OCI-LY3 (cell line): Measurements from ENCODE around the gene NIPAL3.

ENCODE experiments used
- H2AFZ ChIP-seq: fragments of 200-600, 300-600 bp; shearing (Covaris generic); 2 replicates; pipeline ENCODE4 v1.6.0; 2014; ENCODE audit warnings: antibody characterized with exemption, low read depth, low read length
- H3K27ac ChIP-seq: fragments of 200-600, 300-600 bp; sonication (generic); 2 replicates; pipeline ENCODE4 v1.5.1; 2014; ENCODE audit warnings: mild to moderate bottlenecking, low read length, moderate library complexity, mixed read lengths
- H3K27me3 ChIP-seq: fragments of 200-600, 300-600 bp; sonication (generic); 2 replicates; pipeline ENCODE4 v1.6.1; 2014; ENCODE audit warnings: low read depth, low read length, mixed read lengths
- H3K36me3 ChIP-seq: fragments of 200-600, 300-600 bp; sonication (generic); replicated peaks from 2 replicates; pipeline ENCODE3; 2014; ENCODE audit warnings: low read depth, low read length, mixed read lengths
- H3K4me1 ChIP-seq: fragments of 300-600, 200-600 bp; sonication (generic); 2 replicates; pipeline ENCODE4 v1.6.1; 2014; ENCODE audit warnings: low read length, mixed read lengths
- H3K4me2 ChIP-seq: fragments of 200-600, 300-600 bp; sonication (generic); 2 replicates; pipeline ENCODE4 v1.6.1; 2014; ENCODE audit warnings: low read length, mixed read lengths
- H3K4me3 ChIP-seq: fragments of 300-600, 200-600 bp; sonication (generic); 2 replicates; pipeline ENCODE4 v1.5.1; 2014; ENCODE audit warnings: antibody characterized with exemption, mild to moderate bottlenecking, low read length, moderate library complexity
- H3K79me2 ChIP-seq: fragments of 300-600, 200-600 bp; shearing (Covaris generic); 2 replicates; pipeline ENCODE4 v1.6.1; 2014; ENCODE audit warnings: mild to moderate bottlenecking, low read length, mixed read lengths
- H3K9ac ChIP-seq: fragments of 300-600, 200-600 bp; shearing (Covaris generic); 2 replicates; pipeline ENCODE4 v1.6.0; 2014; ENCODE audit warnings: mild to moderate bottlenecking, low read length, moderate library complexity
- H3K9me3 ChIP-seq: fragments of 200-600, 300-600 bp; shearing (Covaris generic); 2 replicates; pipeline ENCODE4 v1.6.1; 2014; ENCODE audit warnings: low read length, mixed read lengths; ENCODE audit not compliant: insufficient read depth
- H4K20me1 ChIP-seq: fragments of 200-600, 300-600 bp; sonication (generic); 2 replicates; pipeline ENCODE4 v1.6.1; 2016; ENCODE audit warnings: low read length, mixed read lengths; ENCODE audit not compliant: insufficient read depth
- EZH2phosphoT487 ChIP-seq: fragments of 200-600 bp; shearing (Covaris generic); IDR thresholded peaks from 2 replicates; pipeline ENCODE4 v1.6.1; 2018; ENCODE audit warnings: antibody characterized with exemption, mixed run types, low read depth
- TF ChIP-seq, protein P1 (sequence below): fragments of 200-600, 300-600 bp; sonication (generic); IDR thresholded peaks from 2 replicates; pipeline ENCODE4 v1.5.1; 2014; ENCODE audit warnings: antibody characterized with exemption, low read length, low read depth

NIPAL3 gene

DNA sequence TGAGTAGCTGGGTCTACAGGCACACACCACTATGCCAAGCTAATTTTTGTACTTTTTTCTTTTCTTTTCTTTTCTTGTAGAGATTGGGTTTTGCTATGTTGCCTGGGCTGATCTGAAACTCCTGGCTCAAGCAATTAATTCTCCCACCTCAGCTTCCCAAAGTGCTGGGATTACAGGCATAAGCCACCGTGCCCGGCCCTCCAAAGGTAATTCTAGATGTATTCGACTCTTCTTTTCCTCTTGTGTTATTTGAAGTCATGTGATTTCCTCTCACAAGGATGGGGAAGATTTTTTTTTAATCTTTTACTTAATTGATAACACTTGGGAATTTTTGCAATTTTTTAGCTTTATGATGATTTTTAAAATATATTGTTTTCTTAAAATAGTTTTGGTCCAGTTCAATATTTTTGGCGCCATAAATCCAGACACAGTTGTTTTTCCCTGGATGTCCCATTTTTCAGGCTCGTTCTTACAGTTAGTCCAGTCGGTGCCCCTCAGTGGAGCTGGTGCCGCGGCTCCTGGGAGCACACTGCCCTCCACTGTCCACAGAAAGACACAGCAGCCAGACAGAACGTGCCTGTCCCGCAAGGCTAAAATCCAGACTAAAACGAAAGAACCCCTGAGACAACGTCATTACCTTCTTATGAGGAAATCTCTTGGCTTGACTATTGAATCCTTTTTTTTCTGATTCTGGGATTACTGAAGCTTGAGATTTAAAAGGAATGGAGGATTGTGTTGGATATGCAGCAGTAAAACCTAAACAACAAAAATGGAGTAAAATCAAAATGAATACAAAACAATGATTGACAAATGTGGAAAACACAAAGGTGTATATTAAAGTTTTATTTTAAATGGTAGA is 24.4 kb upstream of the NIPAL3 start:
- peak overlapping the region; percentile 83 for H3K4me2 ChIP-seq
- H4K20me1 ChIP-seq, result no peaks in the 10 kb centered on the region
- peak overlapping the region; percentile 66 for H3K4me3 ChIP-seq
- TF ChIP-seq, protein P1, sequence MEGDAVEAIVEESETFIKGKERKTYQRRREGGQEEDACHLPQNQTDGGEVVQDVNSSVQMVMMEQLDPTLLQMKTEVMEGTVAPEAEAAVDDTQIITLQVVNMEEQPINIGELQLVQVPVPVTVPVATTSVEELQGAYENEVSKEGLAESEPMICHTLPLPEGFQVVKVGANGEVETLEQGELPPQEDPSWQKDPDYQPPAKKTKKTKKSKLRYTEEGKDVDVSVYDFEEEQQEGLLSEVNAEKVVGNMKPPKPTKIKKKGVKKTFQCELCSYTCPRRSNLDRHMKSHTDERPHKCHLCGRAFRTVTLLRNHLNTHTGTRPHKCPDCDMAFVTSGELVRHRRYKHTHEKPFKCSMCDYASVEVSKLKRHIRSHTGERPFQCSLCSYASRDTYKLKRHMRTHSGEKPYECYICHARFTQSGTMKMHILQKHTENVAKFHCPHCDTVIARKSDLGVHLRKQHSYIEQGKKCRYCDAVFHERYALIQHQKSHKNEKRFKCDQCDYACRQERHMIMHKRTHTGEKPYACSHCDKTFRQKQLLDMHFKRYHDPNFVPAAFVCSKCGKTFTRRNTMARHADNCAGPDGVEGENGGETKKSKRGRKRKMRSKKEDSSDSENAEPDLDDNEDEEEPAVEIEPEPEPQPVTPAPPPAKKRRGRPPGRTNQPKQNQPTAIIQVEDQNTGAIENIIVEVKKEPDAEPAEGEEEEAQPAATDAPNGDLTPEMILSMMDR, result peak; percentile 85
- no peak for TF ChIP-seq EZH2phosphoT487
- H3K9ac ChIP-seq, result peak overlapping the region; percentile 87
- 0 out of 2 replicates have a peak overlapping the region, but pooled peaks have one; percentile 6 for H2AFZ ChIP-seq
- no peaks in the 10 kb centered on the region for H3K9me3 ChIP-seq
- H3K27ac ChIP-seq, result peak overlapping the region; percentile 98
- no peaks in the 10 kb centered on the region for H3K79me2 ChIP-seq
- peaks cover 13% of the 10 kb centered on the region for H3K36me3 ChIP-seq
- H3K4me1 ChIP-seq, result peaks cover 73% of the 10 kb centered on the region
- H3K27me3 ChIP-seq, result no peaks in the 10 kb centered on the region

DNA sequence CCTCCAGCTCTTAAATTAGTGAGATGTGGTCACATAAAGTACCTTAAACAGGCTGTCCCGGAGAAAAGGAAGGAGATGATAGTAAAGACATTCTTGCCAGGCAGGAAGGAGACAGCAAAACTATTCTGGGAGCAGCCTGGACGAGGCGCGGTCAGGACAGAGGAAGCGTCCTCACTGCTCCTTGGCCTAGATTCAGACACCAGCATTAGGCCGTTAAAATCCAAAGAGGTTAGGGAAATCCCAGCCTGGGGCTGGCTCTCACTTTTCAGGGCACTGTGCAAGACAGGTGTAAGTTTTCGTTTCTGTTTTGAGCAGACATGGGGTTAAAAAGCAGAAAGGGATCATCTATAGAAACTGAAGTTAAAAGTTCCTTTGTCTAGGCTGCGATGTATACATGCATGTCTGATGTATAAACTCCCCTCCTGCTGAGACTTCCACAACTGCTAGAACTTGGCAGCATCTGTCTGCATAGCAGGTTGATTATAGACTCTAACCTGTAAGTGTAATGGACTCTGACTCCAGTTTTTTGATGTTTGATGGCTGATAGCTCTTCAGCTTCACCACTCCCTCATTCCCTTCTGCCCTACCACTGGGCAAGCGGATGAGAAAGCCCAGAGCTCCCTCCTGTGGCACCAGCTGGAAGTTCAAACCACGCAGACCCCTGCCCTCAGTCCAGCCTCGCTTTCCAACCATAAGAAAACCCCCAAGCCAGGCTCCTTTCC is 23.6 kb upstream of the NIPAL3 start:
- H3K4me3 ChIP-seq, result peak overlapping the region; percentile 66
- H3K4me1 ChIP-seq, result peaks cover 66% of the 10 kb centered on the region
- H3K4me2 ChIP-seq, result peak overlapping the region; percentile 83
- no peak for TF ChIP-seq EZH2phosphoT487
- TF ChIP-seq, protein P1, result peak; percentile 69
- H3K9ac ChIP-seq, result peak overlapping the region; percentile 87
- H3K9me3 ChIP-seq, result no peaks in the 10 kb centered on the region
- no peaks in the 10 kb centered on the region for H4K20me1 ChIP-seq
- H3K27ac ChIP-seq, result peak overlapping the region; percentile 98
- peak overlapping the region; percentile 6; the same call in 1 of the 2 replicates for H2AFZ ChIP-seq
- no peaks in the 10 kb centered on the region for H3K79me2 ChIP-seq
- H3K27me3 ChIP-seq, result no peaks in the 10 kb centered on the region
- peaks cover 11% of the 10 kb centered on the region for H3K36me3 ChIP-seq

GRCh38 chr1:24392604-24392946 is 23.0 kb upstream of the NIPAL3 start:
- Histone ChIP-seq H3K27me3 (no peaks in the 10 kb centered on the region), H3K9ac (peak overlapping the region; percentile 87), H2AFZ (0 out of 2 replicates have a peak overlapping the region, but pooled peaks have one; percentile 3), H3K4me1 (peaks cover 61% of the 10 kb centered on the region), H3K9me3 (no peaks in the 10 kb centered on the region), H3K36me3 (peaks cover 10% of the 10 kb centered on the region), H3K4me2 (peak overlapping the region; percentile 83), H3K27ac (peak overlapping the region; percentile 98), H3K79me2 (no peaks in the 10 kb centered on the region), H4K20me1 (no peaks in the 10 kb centered on the region), H3K4me3 (peak overlapping the region; percentile 66)
- TF ChIP-seq, protein P1, result no peak
- no peak for TF ChIP-seq EZH2phosphoT487

DNA sequence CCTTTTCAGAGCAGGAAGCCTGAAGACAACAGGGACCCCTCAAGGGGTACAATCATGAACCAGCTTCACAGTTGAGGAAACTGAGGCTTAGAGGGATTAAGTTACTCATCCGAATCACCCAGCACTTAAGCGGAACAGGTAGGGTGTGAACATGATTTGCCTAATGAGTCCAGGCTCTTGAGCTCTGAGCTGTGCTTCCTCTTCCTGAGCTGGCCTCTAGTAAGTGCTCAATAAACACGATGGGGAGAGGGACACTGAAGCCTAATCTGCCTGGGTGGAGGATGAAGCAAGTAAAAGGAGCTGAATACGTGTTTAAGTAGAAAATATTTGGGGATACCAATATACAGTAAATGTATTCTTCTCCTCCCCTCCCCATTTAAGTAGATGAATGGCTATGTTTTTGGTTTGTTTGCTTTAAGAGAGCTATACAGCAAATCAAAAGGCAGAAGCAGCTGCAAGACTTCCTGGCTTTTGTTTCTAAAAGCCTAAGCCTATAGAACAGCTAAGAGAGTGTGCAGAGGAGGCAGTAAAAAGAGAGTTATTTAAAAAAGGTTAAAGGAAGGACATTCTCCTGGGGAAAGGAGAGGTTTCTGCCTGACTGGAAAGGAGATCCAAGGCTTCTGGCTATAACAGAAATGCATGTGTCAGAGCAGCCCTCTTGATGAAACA is 22.5 kb upstream of the NIPAL3 start:
- H3K36me3 ChIP-seq, result peaks cover 10% of the 10 kb centered on the region
- no peaks in the 10 kb centered on the region for H3K9me3 ChIP-seq
- peak overlapping the region; percentile 66 for H3K4me3 ChIP-seq
- peak overlapping the region; percentile 98 for H3K27ac ChIP-seq
- peaks cover 55% of the 10 kb centered on the region for H3K4me1 ChIP-seq
- peak overlapping the region; percentile 83 for H3K4me2 ChIP-seq
- TF ChIP-seq EZH2phosphoT487, result no peak
- TF ChIP-seq, protein P1, result no peak
- H2AFZ ChIP-seq, result no peak overlapping the region
- peak overlapping the region; percentile 87; the same call in 1 of the 2 replicates for H3K9ac ChIP-seq
- H3K79me2 ChIP-seq, result no peaks in the 10 kb centered on the region
- no peaks in the 10 kb centered on the region for H4K20me1 ChIP-seq
- no peaks in the 10 kb centered on the region for H3K27me3 ChIP-seq
